CD4-positive, alpha-beta memory T cell (primary cell): ENCODE measurements around the gene GRIP1. TPM values are rescaled to one million over a fixed set of nuclear protein-coding genes. Genes with fewer than 3 reads are reported as not detected.

Experiments
- CTCF ChIA-PET: fragments of 350-600 bp; sonication (Branson Sonifier 250); formaldehyde crosslinking; loops from one replicate; lab custom pipeline; 2021; ENCODE audit warnings: inconsistent platforms; ENCODE audit not compliant: partially characterized antibody; lab: Charles Lee
- POLR2A ChIA-PET: fragments of 350-600 bp; sonication (Branson Sonifier 250); formaldehyde crosslinking; loops from one replicate; lab custom pipeline; 2021; ENCODE audit not compliant: partially characterized antibody; lab: Charles Lee
- DNase-seq, 5 donors: peaks; one replicate each; pipeline versions ENCODE4 v3.0.0 to v3.0.0-alpha.2; 2020 to 2022; ENCODE audit warnings: mixed read lengths in 1 of 5
- H3K27ac ChIP-seq: one replicate; pipeline ENCODE4 v1.7.0; 2013; ENCODE audit warnings: low read depth, low read length
- H3K27me3 ChIP-seq: 2 replicates; pipeline ENCODE4 v1.7.0; 2013; ENCODE audit warnings: mild to moderate bottlenecking, low read length, moderate library complexity; ENCODE audit not compliant: insufficient read depth
- H3K36me3 ChIP-seq: 2 replicates; pipeline ENCODE4 v1.7.0; 2013; ENCODE audit warnings: mild to moderate bottlenecking, low read length, moderate library complexity; ENCODE audit not compliant: insufficient read depth
- H3K4me1 ChIP-seq: 2 replicates; pipeline ENCODE4 v1.7.0; 2013; ENCODE audit warnings: mild to moderate bottlenecking, low read length, moderate library complexity; ENCODE audit not compliant: insufficient read depth
- H3K4me3 ChIP-seq, 2 donors: one replicate each; pipeline ENCODE4 v1.7.0; 2013; ENCODE audit warnings: low read length in 2 of 2, mild to moderate bottlenecking in 1 of 2
- H3K9me3 ChIP-seq, 2 donors: one replicate each; pipeline ENCODE4 v1.7.0; 2013; ENCODE audit warnings: low read length in 2 of 2, control low read depth in 1 of 2; ENCODE audit not compliant: control insufficient read depth in 1 of 2
- H3K27ac Mint-ChIP-seq, 7 donors: one replicate each; pipeline ENCODE4 v1.8.0; 2020 to 2021; ENCODE audit warnings: mixed read lengths in 7 of 7, mild to moderate bottlenecking in 6 of 7, inconsistent platforms in 3 of 7, moderate library complexity in 3 of 7
- H3K27me3 Mint-ChIP-seq, 2 donors: one replicate each; pipeline ENCODE4 v1.8.0; 2020 to 2021; ENCODE audit warnings: mixed read lengths in 2 of 2
- H3K36me3 Mint-ChIP-seq, 2 donors: one replicate each; pipeline ENCODE4 v1.8.0; 2020 to 2021; ENCODE audit warnings: mixed read lengths in 2 of 2, inconsistent platforms in 1 of 2, mild to moderate bottlenecking in 1 of 2
- H3K4me1 Mint-ChIP-seq, 4 donors: one replicate each; pipeline ENCODE4 v1.8.0; 2020 to 2021; ENCODE audit warnings: mixed read lengths in 4 of 4, mild to moderate bottlenecking in 1 of 4
- H3K4me3 Mint-ChIP-seq, 8 donors: one replicate each; pipeline ENCODE4 v1.8.0; 2020 to 2021; ENCODE audit warnings: mixed read lengths in 8 of 8, mild to moderate bottlenecking in 7 of 8, moderate library complexity in 6 of 8, inconsistent platforms in 3 of 8
- H3K9me3 Mint-ChIP-seq, 8 donors: one replicate each; pipeline ENCODE4 v1.8.0; 2020 to 2021; ENCODE audit warnings: mixed read lengths in 8 of 8, mild to moderate bottlenecking in 5 of 8, inconsistent platforms in 3 of 8, moderate library complexity in 1 of 8
- intact Hi-C: fragments of 100-400 bp; cut with micrococcal nuclease; formaldehyde crosslinking; loops from one replicate; pipeline ENCODE4 v1.15.1; 2023
- polyA plus RNA-seq, 2 donors: library from polyadenylated mRNA; unstranded; fragments of 300-500 nt; fragmentation: Illumina TruSeq; gene quantifications; one replicate each; pipeline ENCODE4 v1.2.3, GENCODE V29; 2021
- total RNA-seq, 2 experiments: library from RNA; stranded (reverse); gene quantifications; one replicate each; pipeline ENCODE4 v1.2.3, GENCODE V29; 2021

The GRIP1 gene
- total and polyA plus RNA-seq, 4 experiments from 2014 or later, result 0.52 to 3.3 (median 1.5) TPM

GRCh38 chr12:66461331-66461730, 217.5 kb downstream of the GRIP1 start:
- intact Hi-C loops, result no loop called here
- no peak overlapping the region for H3K27ac Mint-ChIP-seq
- no peaks in the 10 kb centered on the region for H3K4me1 ChIP-seq

GRCh38 chr12:66459944-66460482, 218.9 kb downstream of the GRIP1 start:
- CTCF ChIA-PET, result no interaction called here
- POLR2A ChIA-PET, result no interaction called here
- H3K27ac ChIP-seq, result no peak overlapping the region
- DNase-seq, result no peak
- no peak overlapping the region for H3K27ac Mint-ChIP-seq
- no peaks in the 10 kb centered on the region for H3K9me3 Mint-ChIP-seq
- no peaks in the 10 kb centered on the region for H3K27me3 ChIP-seq
- no peaks in the 10 kb centered on the region for H3K36me3 Mint-ChIP-seq
- peaks cover 0 to 5% of the 10 kb centered on the region in 2 donors for H3K27me3 Mint-ChIP-seq
- H3K36me3 ChIP-seq, result no peaks in the 10 kb centered on the region
- H3K4me1 ChIP-seq, result no peaks in the 10 kb centered on the region
- H3K4me3 ChIP-seq, result no peak overlapping the region
- H3K4me1 Mint-ChIP-seq, result no peaks in the 10 kb centered on the region
- no peaks in the 10 kb centered on the region for H3K9me3 ChIP-seq
- intact Hi-C loops, result no loop called here
- no peak overlapping the region for H3K4me3 Mint-ChIP-seq

More at GRCh38 chr12:66461331-66461730, 217.5 kb downstream of the GRIP1 start:
- no peaks in the 10 kb centered on the region for H3K36me3 ChIP-seq
- Mint-ChIP-seq H3K4me3 (no peak overlapping the region), H3K36me3 (no peaks in the 10 kb centered on the region), H3K27me3 (peaks cover 0 to 2% of the 10 kb centered on the region in 2 donors), H3K4me1 (no peaks in the 10 kb centered on the region), H3K9me3 (no peaks in the 10 kb centered on the region)
- ChIA-PET POLR2A (no interaction called here), CTCF (no interaction called here)
- H3K4me3 ChIP-seq, result no peak overlapping the region
- no peak overlapping the region for H3K27ac ChIP-seq
- no peaks in the 10 kb centered on the region for H3K27me3 ChIP-seq
- no peaks in the 10 kb centered on the region for H3K9me3 ChIP-seq
- DNase-seq, result no peak

GRCh38 chr12:66456612-66457011, 222.3 kb downstream of the GRIP1 start:
- intact Hi-C loops, result no loop called here

GRCh38 chr12:66453844-66454243, 225.0 kb downstream of the GRIP1 start:
- H3K27me3 ChIP-seq, result no peaks in the 10 kb centered on the region
- no peak for DNase-seq
- Mint-ChIP-seq H3K36me3 (no peaks in the 10 kb centered on the region), H3K4me3 (no peak overlapping the region), H3K27me3 (peaks cover 1 to 11% of the 10 kb centered on the region in 2 donors), H3K9me3 (no peaks in the 10 kb centered on the region), H3K4me1 (no peaks in the 10 kb centered on the region), H3K27ac (no peak overlapping the region)
- H3K36me3 ChIP-seq, result no peaks in the 10 kb centered on the region
- intact Hi-C loops, result no loop called here
- CTCF ChIA-PET, result interaction anchor here (1.0 kb wide), 1 partner anchor 185 kb away, joined by 3 read pairs; no protein-coding TSS in a partner anchor
- H3K4me3 ChIP-seq, result no peak overlapping the region
- H3K9me3 ChIP-seq, result no peaks in the 10 kb centered on the region
- no peaks in the 10 kb centered on the region for H3K4me1 ChIP-seq
- H3K27ac ChIP-seq, result no peak overlapping the region
- POLR2A ChIA-PET, result no interaction called here

More at GRCh38 chr12:66456612-66457011, 222.3 kb downstream of the GRIP1 start:
- peaks cover 1 to 11% of the 10 kb centered on the region in 2 donors for H3K27me3 Mint-ChIP-seq
- Histone ChIP-seq H3K36me3 (no peaks in the 10 kb centered on the region), H3K4me1 (no peaks in the 10 kb centered on the region), H3K27me3 (no peaks in the 10 kb centered on the region), H3K4me3 (no peak overlapping the region), H3K9me3 (no peaks in the 10 kb centered on the region), H3K27ac (no peak overlapping the region)
- no peaks in the 10 kb centered on the region for H3K9me3 Mint-ChIP-seq
- ChIA-PET POLR2A (no interaction called here), CTCF (no interaction called here)
- no peaks in the 10 kb centered on the region for H3K36me3 Mint-ChIP-seq
- no peak overlapping the region for H3K4me3 Mint-ChIP-seq
- no peak overlapping the region for H3K27ac Mint-ChIP-seq
- no peak for DNase-seq
- no peaks in the 10 kb centered on the region for H3K4me1 Mint-ChIP-seq

- Mint-ChIP-seq H3K27ac (no peak overlapping the region), H3K9me3 (no peaks in the 10 kb centered on the region), H3K27me3 (peaks cover 1 to 11% of the 10 kb centered on the region in 2 donors), H3K4me1 (no peaks in the 10 kb centered on the region), H3K36me3 (no peaks in the 10 kb centered on the region), H3K4me3 (no peak overlapping the region)
- no peak overlapping the region for H3K27ac ChIP-seq
- ChIA-PET POLR2A (no interaction called here), CTCF (interaction anchor here (1.0 kb wide), 1 partner anchor 185 kb away, joined by 3 read pairs; no protein-coding TSS in a partner anchor)
- H3K27me3 ChIP-seq, result no peaks in the 10 kb centered on the region
- H3K36me3 ChIP-seq, result no peaks in the 10 kb centered on the region
- DNase-seq, result no peak
- intact Hi-C loops, result no loop called here
- no peaks in the 10 kb centered on the region for H3K9me3 ChIP-seq
- no peaks in the 10 kb centered on the region for H3K4me1 ChIP-seq
- H3K4me3 ChIP-seq, result no peak overlapping the region
Observed at GRCh38 chr12:66453120-66453519, 225.8 kb downstream of the GRIP1 start.

- ChIA-PET CTCF (no interaction called here), POLR2A (no interaction called here)
- no peaks in the 10 kb centered on the region for H3K27me3 ChIP-seq
- no peaks in the 10 kb centered on the region for H3K36me3 ChIP-seq
- Mint-ChIP-seq H3K27ac (no peak overlapping the region), H3K36me3 (no peaks in the 10 kb centered on the region), H3K4me3 (no peak overlapping the region), H3K4me1 (no peaks in the 10 kb centered on the region), H3K9me3 (no peaks in the 10 kb centered on the region), H3K27me3 (peaks cover 1 to 6% of the 10 kb centered on the region in 2 donors)
- H3K4me3 ChIP-seq, result no peak overlapping the region
- no peak overlapping the region for H3K27ac ChIP-seq
- H3K9me3 ChIP-seq, result no peaks in the 10 kb centered on the region
- H3K4me1 ChIP-seq, result no peaks in the 10 kb centered on the region
- DNase-seq, result no peak
- intact Hi-C loops, result no loop called here
Observed at GRCh38 chr12:66449531-66449930, 229.3 kb downstream of the GRIP1 start.

- CTCF ChIA-PET, result no interaction called here
- POLR2A ChIA-PET, result no interaction called here
Observed at GRCh38 chr12:66447643-66448042, 231.2 kb downstream of the GRIP1 start.

More at GRCh38 chr12:66447643-66448042, 231.2 kb downstream of the GRIP1 start:
- H3K9me3 ChIP-seq, result no peaks in the 10 kb centered on the region
- no peaks in the 10 kb centered on the region for H3K4me1 ChIP-seq
- no peak overlapping the region for H3K4me3 ChIP-seq
- intact Hi-C loops, result no loop called here
- H3K27ac ChIP-seq, result no peak overlapping the region
- Mint-ChIP-seq H3K4me1 (no peaks in the 10 kb centered on the region), H3K4me3 (no peak overlapping the region), H3K27me3 (peaks cover 1 to 4% of the 10 kb centered on the region in 2 donors), H3K9me3 (no peaks in the 10 kb centered on the region), H3K27ac (no peak overlapping the region), H3K36me3 (no peaks in the 10 kb centered on the region)
- no peaks in the 10 kb centered on the region for H3K36me3 ChIP-seq
- H3K27me3 ChIP-seq, result no peaks in the 10 kb centered on the region
- no peak for DNase-seq
